HEK293 (cell line): ENCODE measurements around the gene TAS2R42.

Source experiments
- CTCF ChIA-PET: fragments of 350-600 bp; formaldehyde crosslinking; extraction: SDS; loops from one replicate; lab custom pipeline; 2021; ENCODE audit warnings: antibody characterized with exemption; lab: Yijun Ruan, JAX
- POLR2A ChIA-PET: fragments of 300-600 bp; formaldehyde crosslinking; extraction: SDS; loops from one replicate; lab custom pipeline; 2020; ENCODE audit warnings: antibody characterized with exemption, inconsistent platforms; lab: Yijun Ruan, JAX
- H3K27ac ChIP-seq: fragments of 200-500 bp; sonication (Bioruptor generic); 2 replicates; pipeline ENCODE4 v1.5.1; 2014; ENCODE audit warnings: low read depth, low read length, control low read depth, inconsistent platforms; ENCODE audit errors: extremely low read depth
- H3K36me3 ChIP-seq, 2 experiments: fragments of 200-500 bp in 1 of 2; sonication (Bioruptor generic) in 1 of 2; 1 replicate in 1 of 2; 2 replicates in 1 of 2; pipeline ENCODE4 v1.5.1; 2014 to 2017; ENCODE audit warnings: inconsistent platforms in 2 of 2, low read length in 2 of 2; ENCODE audit not compliant: control insufficient read depth in 2 of 2, insufficient read depth in 1 of 2
- H3K4me1 ChIP-seq: fragments of 200-500 bp; sonication (Bioruptor generic); 2 replicates; pipeline ENCODE4 v1.5.1; 2014; ENCODE audit warnings: mild to moderate bottlenecking, low read length, inconsistent platforms; ENCODE audit not compliant: control insufficient read depth, insufficient read depth
- H3K4me3 ChIP-seq: 2 replicates; pipeline ENCODE4 v1.5.1; 2011; ENCODE audit warnings: low read depth, mild to moderate bottlenecking, control low read depth, low read length, moderate library complexity
- H3K9me3 ChIP-seq: fragments of 200-500 bp; sonication (Bioruptor generic); 2 replicates; pipeline ENCODE4 v1.5.1; 2014; ENCODE audit warnings: low read depth, low read length, inconsistent platforms; ENCODE audit not compliant: control insufficient read depth, insufficient read depth
- FEZF1 ChIP-seq: fragments of 450-650 bp; formaldehyde crosslinking; IDR thresholded peaks from 2 replicates; pipeline ENCODE4 v1.5.1; 2016; ENCODE audit warnings: missing biosample characterization, missing genetic modification characterization
- PATZ1 ChIP-seq: fragments of 450-650 bp; formaldehyde crosslinking; IDR thresholded peaks from 2 replicates; pipeline ENCODE4 v1.5.1; 2016; ENCODE audit warnings: missing biosample characterization, missing genetic modification characterization
- PRDM1 ChIP-seq: fragments of 450-650 bp; formaldehyde crosslinking; IDR thresholded peaks from 2 replicates; pipeline ENCODE4; 2016; ENCODE audit warnings: missing biosample characterization, missing genetic modification characterization
- PRDM10 ChIP-seq: fragments of 450-650 bp; formaldehyde crosslinking; IDR thresholded peaks from 2 replicates; pipeline ENCODE4 v1.5.1; 2016; ENCODE audit warnings: missing biosample characterization, missing genetic modification characterization
- PRDM4 ChIP-seq: fragments of 450-650 bp; formaldehyde crosslinking; IDR thresholded peaks from 2 replicates; pipeline ENCODE4 v1.5.1; 2017; ENCODE audit warnings: missing biosample characterization, missing genetic modification characterization
- RBAK ChIP-seq: fragments of 450-650 bp; formaldehyde crosslinking; IDR thresholded peaks from 2 replicates; pipeline ENCODE4 v1.5.1; 2016; ENCODE audit warnings: missing biosample characterization, missing genetic modification characterization
- SCRT2 ChIP-seq: fragments of 450-650 bp; formaldehyde crosslinking; IDR thresholded peaks from 2 replicates; pipeline ENCODE4 v1.5.1; 2016; ENCODE audit warnings: missing biosample characterization, missing genetic modification characterization
- YY2 ChIP-seq: fragments of 450-650 bp; formaldehyde crosslinking; IDR thresholded peaks from 2 replicates; pipeline ENCODE4 v1.5.1; 2016; ENCODE audit warnings: missing biosample characterization, missing genetic modification characterization
- ZBTB1 ChIP-seq: fragments of 450-650 bp; formaldehyde crosslinking; IDR thresholded peaks from 2 replicates; pipeline ENCODE4 v1.5.1; 2016; ENCODE audit warnings: missing biosample characterization, missing genetic modification characterization
- ZBTB10 ChIP-seq: fragments of 450-650 bp; formaldehyde crosslinking; IDR thresholded peaks from 2 replicates; pipeline ENCODE4 v1.5.1; 2016; ENCODE audit warnings: missing biosample characterization, missing genetic modification characterization
- ZBTB17 ChIP-seq: fragments of 450-650 bp; formaldehyde crosslinking; IDR thresholded peaks from 2 replicates; pipeline ENCODE4 v1.5.1; 2016; ENCODE audit warnings: missing biosample characterization, missing genetic modification characterization
- ZBTB6 ChIP-seq: fragments of 450-650 bp; formaldehyde crosslinking; IDR thresholded peaks from 2 replicates; pipeline ENCODE4 v1.5.1; 2017; ENCODE audit warnings: missing biosample characterization, missing genetic modification characterization
- ZBTB8A ChIP-seq: fragments of 450-650 bp; formaldehyde crosslinking; IDR thresholded peaks from 2 replicates; pipeline ENCODE4 v1.5.1; 2016; ENCODE audit warnings: missing biosample characterization, missing genetic modification characterization
- ZFP3 ChIP-seq: fragments of 450-650 bp; formaldehyde crosslinking; IDR thresholded peaks from 2 replicates; pipeline ENCODE4 v1.5.1; 2016; ENCODE audit warnings: low read depth, missing biosample characterization, missing genetic modification characterization
- ZNF341 ChIP-seq: fragments of 450-650 bp; formaldehyde crosslinking; IDR thresholded peaks from 2 replicates; pipeline ENCODE4; 2016; ENCODE audit warnings: low read depth, missing biosample characterization, missing genetic modification characterization
- ZNF366 ChIP-seq: fragments of 450-650 bp; formaldehyde crosslinking; conservative IDR thresholded peaks from 2 replicates; pipeline ENCODE4 v1.5.1; 2016; ENCODE audit warnings: missing biosample characterization, missing genetic modification characterization
- ZNF549 ChIP-seq: fragments of 450-650 bp; IDR thresholded peaks from 2 replicates; pipeline ENCODE4 v1.5.1; 2018; ENCODE audit warnings: missing biosample characterization, missing genetic modification characterization, mild to moderate bottlenecking, inconsistent platforms, moderate library complexity
- ZNF629 ChIP-seq: fragments of 450-650 bp; formaldehyde crosslinking; IDR thresholded peaks from 2 replicates; pipeline ENCODE4 v1.5.1; 2017; ENCODE audit warnings: missing biosample characterization, missing genetic modification characterization
- ZNF660 ChIP-seq: fragments of 450-650 bp; IDR thresholded peaks from 2 replicates; pipeline ENCODE4 v1.5.1; 2018; ENCODE audit warnings: missing biosample characterization, mild to moderate bottlenecking, missing genetic modification characterization
- ZNF843 ChIP-seq: fragments of 450-650 bp; formaldehyde crosslinking; IDR thresholded peaks from 2 replicates; pipeline ENCODE4 v1.5.1; 2016; ENCODE audit warnings: missing biosample characterization, missing genetic modification characterization
- ZSCAN16 ChIP-seq: fragments of 450-650 bp; formaldehyde crosslinking; IDR thresholded peaks from 2 replicates; pipeline ENCODE4 v1.5.1; 2016; ENCODE audit warnings: missing biosample characterization, missing genetic modification characterization
- ZSCAN23 ChIP-seq: fragments of 450-650 bp; formaldehyde crosslinking; IDR thresholded peaks from 2 replicates; pipeline ENCODE4 v1.5.1; 2016; ENCODE audit warnings: missing biosample characterization, missing genetic modification characterization
- ZXDB ChIP-seq: fragments of 450-650 bp; formaldehyde crosslinking; IDR thresholded peaks from 2 replicates; pipeline ENCODE4 v1.5.1; 2016; ENCODE audit warnings: missing biosample characterization, missing genetic modification characterization

Gene TAS2R42

GRCh38 chr12:11171969-11172675 lies 14.6 kb downstream of the TAS2R42 start:
- CTCF ChIA-PET = interaction anchor here (0.5 to 0.9 kb wide), 2 partner anchors 14 to 422 kb away, joined by 3 read pairs; no protein-coding TSS in a partner anchor

GRCh38 chr12:11171145-11171968 lies 15.4 kb downstream of the TAS2R42 start, which contains the start of gene SMIM10L1:
TSS of gene SMIM10L1 (plus strand) at chr12:11171194. CDS start at chr12:11171357, 163 bp downstream.
- Histone ChIP-seq H3K4me1 (peaks cover 4% of the 10 kb centered on the region), H3K4me3 (peak within 1 kb of the TSS; percentile 77), H3K36me3 (peaks cover 4 to 14% of the 10 kb centered on the region in 2 experiments), H3K9me3 (no peaks in the 10 kb centered on the region), H3K27ac (peak within 1 kb of the TSS; percentile 99)
- POLR2A ChIA-PET = interaction anchor here (0.6 to 2.5 kb wide), 13 partner anchors 8 to 449 kb away, joined by 3 to 13 read pairs (median 4); no protein-coding TSS in a partner anchor
- CTCF ChIA-PET = interaction anchor here (0.5 to 0.9 kb wide), 2 partner anchors 14 to 421 kb away, joined by 3 read pairs; no protein-coding TSS in a partner anchor
- TF ChIP-seq ZNF629 (tag by site-specific recombination) = no peak
- TF ChIP-seq PRDM4 (tag by site-specific recombination) = peak; percentile 9; the same call in 1 of the 2 replicates
- no peak for TF ChIP-seq ZSCAN23 (tag by site-specific recombination)
- 0 out of 2 replicates have a peak, but pooled peaks have one; percentile 58 for TF ChIP-seq ZSCAN16
- no peak for TF ChIP-seq ZBTB10 (tag by site-specific recombination)
- TF ChIP-seq ZBTB6 = peak; percentile 87
- no peak for TF ChIP-seq PRDM10
- 0 out of 2 replicates have a peak, but pooled peaks have one; percentile 43 for TF ChIP-seq ZBTB1 (tag by site-specific recombination)
- no peak for TF ChIP-seq ZFP3 (tag by site-specific recombination)
- TF ChIP-seq ZBTB17 (tag by site-specific recombination) = peak; percentile 94
- TF ChIP-seq ZBTB8A (tag by site-specific recombination) = peak; percentile 32; the same call in 1 of the 2 replicates

More at GRCh38 chr12:11171969-11172675, 14.6 kb downstream of the TAS2R42 start:
- peak; percentile 74; the same call in 1 of the 2 replicates for TF ChIP-seq PRDM1 (tag by site-specific recombination)
- TF ChIP-seq PATZ1 (tag by site-specific recombination) = 0 out of 2 replicates have a peak, but pooled peaks have one; percentile 27
- peak; percentile 13; the same call in 1 of the 2 replicates for TF ChIP-seq ZXDB
- 0 out of 2 replicates have a peak, but pooled peaks have one; percentile 17 for TF ChIP-seq ZNF843
- no peak for TF ChIP-seq ZNF341 (tag by site-specific recombination)
- TF ChIP-seq FEZF1 (tag by site-specific recombination) = peak; percentile 38; the same call in 1 of the 2 replicates
- 0 out of 2 replicates have a peak, but pooled peaks have one; percentile 32 for TF ChIP-seq ZNF366 (tag by site-specific recombination)
- no peak for TF ChIP-seq SCRT2 (tag by site-specific recombination)
- no peak for TF ChIP-seq ZNF660 (tag by site-specific recombination)
- no peak for TF ChIP-seq ZNF549 (tag by site-specific recombination)
- 0 out of 2 replicates have a peak, but pooled peaks have one; percentile 15 for TF ChIP-seq YY2 (tag by site-specific recombination)
- no peak for TF ChIP-seq RBAK
- POLR2A ChIA-PET = interaction anchor here (0.6 to 2.5 kb wide), 10 partner anchors 9 to 422 kb away, joined by 3 to 13 read pairs (median 4); no protein-coding TSS in a partner anchor
- H3K4me3 ChIP-seq = peak overlapping the region; percentile 77
- H3K9me3 ChIP-seq = no peaks in the 10 kb centered on the region
- peak overlapping the region; percentile 99 for H3K27ac ChIP-seq
- peaks cover 4% of the 10 kb centered on the region for H3K4me1 ChIP-seq
- peaks cover 4 to 13% of the 10 kb centered on the region in 2 experiments for H3K36me3 ChIP-seq
